Stimulated activated naive CD8-positive, alpha-beta T cell treated with anti-CD3 and anti-CD28 coated beads, Interleukin-15, Interleukin-2, amounts not matched to agents 100 ng/mL and 50 ng/mL, for 24 hours (primary cell): ENCODE data around the gene NCKAP5.

ENCODE experiments used
- H3K27ac Mint-ChIP-seq: one replicate; pipeline ENCODE4 v1.8.0; 2021; ENCODE audit warnings: mild to moderate bottlenecking, mixed read lengths
- H3K27me3 Mint-ChIP-seq: one replicate; pipeline ENCODE4 v1.8.0; 2021; ENCODE audit warnings: mixed read lengths
- H3K36me3 Mint-ChIP-seq: one replicate; pipeline ENCODE4 v1.8.0; 2021; ENCODE audit warnings: low read depth, mixed read lengths
- H3K4me1 Mint-ChIP-seq: one replicate; pipeline ENCODE4 v1.8.0; 2021; ENCODE audit warnings: low read depth, mixed read lengths
- H3K4me3 Mint-ChIP-seq: one replicate; pipeline ENCODE4 v1.8.0; 2021; ENCODE audit warnings: mild to moderate bottlenecking, mixed read lengths
- H3K9me3 Mint-ChIP-seq: one replicate; pipeline ENCODE4 v1.8.0; 2021; ENCODE audit warnings: mixed read lengths

NCKAP5 gene

DNA sequence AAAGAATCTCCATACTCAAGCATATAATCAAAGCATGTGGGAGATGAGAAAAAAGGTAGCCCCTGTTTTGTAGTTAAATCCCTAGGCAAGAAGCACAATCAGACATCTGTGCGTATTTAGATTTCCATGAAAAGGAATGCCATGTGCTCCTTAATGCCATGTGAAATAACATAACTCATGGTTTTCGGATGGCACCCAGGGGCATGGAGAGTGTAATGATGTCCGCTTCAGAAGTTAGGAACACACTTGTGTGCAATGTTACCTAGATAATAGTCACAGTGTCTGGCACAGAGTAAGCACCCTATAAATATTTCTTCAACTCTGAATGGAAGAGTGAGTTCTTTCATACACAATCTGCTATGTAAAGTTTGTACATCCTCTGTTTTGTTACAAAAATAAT, 197.0 kb downstream of the NCKAP5 start:
- Mint-ChIP-seq H3K27ac (no peak overlapping the region), H3K4me1 (no peaks in the 10 kb centered on the region), H3K4me3 (no peak overlapping the region), H3K27me3 (no peaks in the 10 kb centered on the region), H3K9me3 (peaks cover 2% of the 10 kb centered on the region), H3K36me3 (no peaks in the 10 kb centered on the region)

DNA sequence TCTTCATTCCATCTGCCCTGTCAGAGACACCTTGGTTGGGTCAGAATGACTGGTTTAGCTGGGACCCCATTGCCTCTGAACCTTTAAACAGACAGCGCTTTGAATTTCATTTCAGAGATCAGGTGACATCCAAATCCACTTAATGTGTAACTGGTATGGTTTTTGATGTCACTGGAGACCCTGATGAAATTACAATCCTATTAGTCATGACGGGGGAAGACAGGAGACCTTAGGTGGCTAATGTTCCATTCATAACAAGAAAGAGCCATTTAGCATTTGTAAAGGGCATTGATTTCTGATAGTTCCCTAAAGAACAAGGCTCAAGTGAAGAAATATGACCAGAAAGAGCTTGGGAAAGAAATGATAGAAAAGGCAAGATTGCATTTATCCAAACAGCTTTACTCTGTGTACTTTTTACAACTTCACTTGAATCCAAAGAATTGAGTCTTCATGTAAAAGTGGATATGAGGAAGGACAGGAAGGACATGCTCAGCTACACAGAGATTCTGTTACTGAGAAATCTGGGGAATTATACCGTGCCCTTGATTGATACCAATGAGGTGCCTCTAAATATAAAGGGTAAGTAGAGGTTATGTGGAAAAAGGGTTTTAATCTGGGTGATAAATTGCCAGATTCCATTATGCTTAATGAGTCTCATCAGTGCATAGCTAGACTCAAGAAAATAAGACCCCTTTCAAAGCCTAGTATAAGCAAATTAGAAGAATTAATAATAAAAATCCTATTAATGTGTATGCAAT, 198.2 kb downstream of the NCKAP5 start:
- Mint-ChIP-seq H3K4me1 (no peaks in the 10 kb centered on the region), H3K4me3 (no peak overlapping the region), H3K36me3 (no peaks in the 10 kb centered on the region), H3K9me3 (no peaks in the 10 kb centered on the region), H3K27me3 (no peaks in the 10 kb centered on the region), H3K27ac (no peak overlapping the region)

DNA sequence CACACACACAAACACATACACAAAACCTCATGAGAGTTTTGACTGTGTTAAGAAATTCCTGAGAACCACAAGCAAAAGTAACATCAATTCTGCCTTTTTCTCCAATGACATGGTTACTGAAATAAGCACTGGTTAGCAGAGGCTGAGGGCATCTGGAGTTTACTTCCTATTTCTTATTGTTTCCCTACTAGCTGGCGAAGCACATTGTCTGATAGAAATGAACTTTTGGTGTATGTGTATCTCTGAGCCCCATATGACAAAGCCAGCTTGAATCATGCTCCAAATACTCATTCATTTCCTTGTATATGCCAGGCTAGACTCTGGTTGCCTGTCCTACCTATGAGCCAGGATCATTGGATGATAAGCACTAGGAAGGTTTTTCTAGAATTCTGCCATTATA, 203.1 kb downstream of the NCKAP5 start:
- Mint-ChIP-seq H3K4me1 (no peaks in the 10 kb centered on the region), H3K9me3 (no peaks in the 10 kb centered on the region), H3K36me3 (no peaks in the 10 kb centered on the region), H3K27me3 (no peaks in the 10 kb centered on the region), H3K4me3 (no peak overlapping the region), H3K27ac (no peak overlapping the region)

DNA sequence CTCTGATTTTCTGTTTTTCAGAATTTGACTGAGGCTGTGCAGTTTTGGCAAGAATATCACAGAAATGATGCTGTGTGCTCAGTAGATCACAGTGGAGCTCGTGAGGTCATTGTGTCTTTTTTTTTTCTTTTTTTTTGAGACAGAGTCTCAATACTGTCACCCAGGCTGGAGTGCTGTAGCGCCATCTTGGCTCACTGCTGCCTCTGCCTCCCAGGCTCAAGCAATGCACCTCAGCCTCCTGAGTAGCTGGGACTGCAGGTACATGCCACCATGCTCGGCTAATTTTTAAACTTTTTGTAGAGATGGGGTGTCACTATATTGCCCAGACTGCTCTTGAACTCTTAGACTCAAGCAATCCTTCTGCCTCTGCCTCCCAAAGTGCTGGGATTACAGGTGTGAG, 203.6 kb downstream of the NCKAP5 start:
- Mint-ChIP-seq H3K9me3 (no peaks in the 10 kb centered on the region), H3K27ac (no peak overlapping the region), H3K27me3 (no peaks in the 10 kb centered on the region), H3K4me3 (no peak overlapping the region), H3K4me1 (no peaks in the 10 kb centered on the region), H3K36me3 (no peaks in the 10 kb centered on the region)

DNA sequence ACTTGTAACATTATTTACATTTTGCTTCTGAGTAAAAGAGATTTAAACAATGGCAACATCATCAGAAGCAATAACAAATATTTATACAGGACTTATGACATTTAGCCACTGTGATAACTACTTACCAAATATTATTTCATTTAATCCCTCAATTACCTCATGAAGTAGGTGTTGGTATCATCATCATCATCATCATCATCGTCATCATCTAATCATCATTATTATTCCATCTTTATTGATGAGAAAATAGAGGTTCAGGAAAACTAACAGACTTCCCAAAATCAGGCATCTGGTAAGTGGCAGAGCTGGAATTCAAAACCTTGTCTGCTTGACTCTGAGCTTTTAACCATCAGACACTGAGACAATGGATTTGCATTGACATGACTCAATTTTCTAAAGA, 204.4 kb downstream of the NCKAP5 start:
- H3K27me3 Mint-ChIP-seq = peaks cover 3% of the 10 kb centered on the region
- H3K4me3 Mint-ChIP-seq = no peak overlapping the region
- no peak overlapping the region for H3K27ac Mint-ChIP-seq
- H3K36me3 Mint-ChIP-seq = no peaks in the 10 kb centered on the region
- no peaks in the 10 kb centered on the region for H3K4me1 Mint-ChIP-seq
- no peaks in the 10 kb centered on the region for H3K9me3 Mint-ChIP-seq

DNA sequence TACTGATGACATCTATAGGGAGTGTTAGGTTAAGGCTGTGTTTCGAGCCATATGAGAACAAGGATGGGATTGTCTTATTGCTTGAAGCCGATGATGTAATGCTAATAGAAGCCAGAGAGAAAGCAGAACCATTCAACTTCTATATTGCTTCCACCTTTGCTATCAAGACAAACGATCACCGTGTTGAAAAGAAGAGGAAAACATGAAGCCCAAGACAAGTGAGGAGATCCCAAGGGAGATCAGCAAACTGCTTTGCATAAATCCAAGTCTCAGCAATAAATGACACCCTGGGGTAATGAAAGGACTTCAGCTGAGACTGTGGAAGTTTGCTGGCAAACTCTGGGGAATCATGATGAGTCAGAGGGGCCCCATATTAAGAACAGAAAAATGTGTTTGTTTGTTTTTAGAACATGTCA, 206.2 kb downstream of the NCKAP5 start:
- H3K9me3 Mint-ChIP-seq = no peaks in the 10 kb centered on the region
- no peaks in the 10 kb centered on the region for H3K4me1 Mint-ChIP-seq
- no peak overlapping the region for H3K27ac Mint-ChIP-seq
- no peaks in the 10 kb centered on the region for H3K36me3 Mint-ChIP-seq
- H3K27me3 Mint-ChIP-seq = peaks cover 3% of the 10 kb centered on the region
- H3K4me3 Mint-ChIP-seq = no peak overlapping the region

DNA sequence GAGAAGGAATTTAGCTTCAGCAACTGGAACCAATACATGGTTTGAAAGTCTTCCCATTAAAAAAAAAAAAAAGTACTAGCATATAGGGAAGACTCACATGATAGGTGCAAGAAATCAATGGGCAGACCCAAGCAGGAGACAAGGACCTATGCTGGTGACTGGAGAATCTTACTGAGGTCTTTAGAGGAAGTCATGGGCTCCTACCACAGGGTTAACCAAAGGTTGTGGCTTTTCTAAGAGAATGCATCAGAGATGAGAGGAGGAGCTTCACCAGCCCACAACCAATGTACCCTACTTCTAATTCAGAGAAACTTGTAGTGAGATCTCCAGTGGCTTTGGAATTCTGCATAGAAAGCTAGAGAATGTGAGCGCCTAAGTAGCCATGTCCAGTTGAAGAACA, 207.4 kb downstream of the NCKAP5 start:
- peaks cover 3% of the 10 kb centered on the region for H3K27me3 Mint-ChIP-seq
- no peak overlapping the region for H3K27ac Mint-ChIP-seq
- H3K9me3 Mint-ChIP-seq = no peaks in the 10 kb centered on the region
- H3K4me1 Mint-ChIP-seq = no peaks in the 10 kb centered on the region
- no peaks in the 10 kb centered on the region for H3K36me3 Mint-ChIP-seq
- no peak overlapping the region for H3K4me3 Mint-ChIP-seq

DNA sequence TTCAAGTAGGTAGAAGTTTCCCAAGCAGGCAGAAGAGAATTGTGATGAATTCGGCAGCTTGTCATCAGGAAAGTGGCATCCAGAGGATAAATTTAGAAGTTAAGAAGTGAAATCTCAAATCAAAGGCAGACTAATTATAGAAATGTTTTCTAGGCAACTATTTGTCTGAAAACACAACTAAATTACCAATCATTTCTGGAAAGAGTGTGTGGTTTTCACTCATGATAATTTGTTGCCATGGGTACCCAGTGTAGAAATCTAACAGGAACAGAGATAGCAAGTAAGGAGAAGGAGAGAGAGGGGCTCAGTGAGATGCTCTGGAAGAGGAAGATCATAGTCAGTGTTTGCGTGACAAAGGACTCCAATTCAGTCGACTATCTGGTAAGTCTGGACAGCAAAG, 208.1 kb downstream of the NCKAP5 start:
- peaks cover 3% of the 10 kb centered on the region for H3K27me3 Mint-ChIP-seq
- no peaks in the 10 kb centered on the region for H3K4me1 Mint-ChIP-seq
- no peaks in the 10 kb centered on the region for H3K9me3 Mint-ChIP-seq
- no peak overlapping the region for H3K4me3 Mint-ChIP-seq
- H3K36me3 Mint-ChIP-seq = no peaks in the 10 kb centered on the region
- H3K27ac Mint-ChIP-seq = no peak overlapping the region

DNA sequence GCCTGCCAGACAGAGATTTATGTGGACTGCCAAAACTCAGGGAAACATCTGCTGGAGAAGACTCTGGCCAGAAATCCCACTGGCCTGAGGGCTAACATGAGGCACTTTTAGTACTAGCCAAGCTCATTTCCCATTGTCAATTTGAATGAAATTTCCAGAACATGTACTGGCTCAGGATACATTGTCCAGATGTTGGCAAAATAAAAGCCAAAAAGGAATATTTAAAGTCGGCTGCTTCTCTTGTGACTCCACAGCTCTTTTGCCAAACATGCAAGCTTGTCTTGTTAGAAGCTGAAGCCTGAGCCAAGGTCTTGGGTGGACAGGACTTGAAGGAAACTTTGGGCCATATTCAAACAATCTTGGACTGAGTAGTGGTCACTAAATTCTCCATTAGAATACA, 215.5 kb downstream of the NCKAP5 start:
- no peak overlapping the region for H3K4me3 Mint-ChIP-seq
- peaks cover 4% of the 10 kb centered on the region for H3K9me3 Mint-ChIP-seq
- no peaks in the 10 kb centered on the region for H3K4me1 Mint-ChIP-seq
- no peaks in the 10 kb centered on the region for H3K27me3 Mint-ChIP-seq
- H3K27ac Mint-ChIP-seq = no peak overlapping the region
- no peaks in the 10 kb centered on the region for H3K36me3 Mint-ChIP-seq

DNA sequence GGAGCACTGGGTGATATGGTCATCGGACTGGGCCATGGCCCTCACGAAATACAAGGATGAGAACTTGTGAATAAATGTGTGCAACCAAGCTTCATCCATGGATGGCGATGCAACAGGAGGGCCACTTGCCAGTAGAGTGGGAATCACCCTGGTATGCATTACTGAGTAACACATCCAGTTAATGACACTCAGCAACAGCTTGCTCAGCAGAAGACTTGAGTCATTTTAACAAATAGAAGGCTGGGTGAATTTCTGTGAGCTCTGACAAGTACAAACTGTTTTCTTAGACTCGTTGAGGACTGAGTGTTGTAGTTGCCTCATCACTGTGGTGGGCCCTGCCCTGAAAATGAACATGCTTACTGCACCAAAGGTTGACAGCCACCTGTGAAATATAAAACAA, 221.6 kb downstream of the NCKAP5 start:
- H3K4me3 Mint-ChIP-seq = no peak overlapping the region
- peaks cover 4% of the 10 kb centered on the region for H3K9me3 Mint-ChIP-seq
- H3K36me3 Mint-ChIP-seq = no peaks in the 10 kb centered on the region
- H3K27me3 Mint-ChIP-seq = no peaks in the 10 kb centered on the region
- H3K4me1 Mint-ChIP-seq = no peaks in the 10 kb centered on the region
- H3K27ac Mint-ChIP-seq = no peak overlapping the region

DNA sequence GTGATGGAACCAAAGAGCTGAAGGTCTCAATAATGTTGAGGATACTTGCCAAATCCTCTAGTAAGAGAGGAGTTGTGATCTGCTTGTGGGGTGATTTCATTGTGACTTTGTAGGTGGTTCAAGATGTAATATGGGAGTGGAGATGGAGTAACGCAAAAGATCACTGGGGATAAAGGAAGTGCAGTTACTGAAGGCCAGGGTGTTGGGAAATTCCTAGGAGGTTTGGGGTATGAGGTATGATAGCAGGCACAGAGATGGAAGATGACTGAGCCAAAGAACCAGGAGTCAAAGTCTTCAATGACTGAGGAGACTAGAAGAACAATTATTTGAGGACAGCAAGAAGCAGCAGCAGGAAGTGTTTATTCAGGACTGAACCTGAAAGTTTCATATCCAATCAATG, 222.6 kb downstream of the NCKAP5 start:
- no peak overlapping the region for H3K27ac Mint-ChIP-seq
- H3K4me3 Mint-ChIP-seq = no peak overlapping the region
- no peaks in the 10 kb centered on the region for H3K4me1 Mint-ChIP-seq
- peaks cover 4% of the 10 kb centered on the region for H3K9me3 Mint-ChIP-seq
- no peaks in the 10 kb centered on the region for H3K36me3 Mint-ChIP-seq
- H3K27me3 Mint-ChIP-seq = no peaks in the 10 kb centered on the region

DNA sequence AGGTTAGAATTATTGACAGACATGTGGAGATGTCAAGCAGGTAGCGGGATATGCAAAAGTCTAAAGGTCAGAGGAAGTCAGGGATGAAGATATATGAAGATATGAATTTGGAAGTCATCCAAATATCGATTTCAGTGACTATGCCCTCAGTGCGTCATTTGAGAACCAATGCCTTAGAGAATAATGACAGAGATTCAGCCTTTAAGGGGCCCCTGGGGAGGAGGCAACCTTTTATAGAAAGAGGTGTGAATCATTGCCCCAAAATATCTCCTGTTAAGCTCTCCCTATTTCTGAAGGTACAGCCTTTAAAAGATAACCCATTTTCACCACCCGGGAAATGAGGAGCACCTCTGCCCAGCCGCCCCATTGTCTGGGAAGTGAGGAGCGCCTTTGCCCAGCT, 223.4 kb downstream of the NCKAP5 start:
- no peak overlapping the region for H3K27ac Mint-ChIP-seq
- H3K36me3 Mint-ChIP-seq = no peaks in the 10 kb centered on the region
- H3K4me1 Mint-ChIP-seq = no peaks in the 10 kb centered on the region
- no peaks in the 10 kb centered on the region for H3K27me3 Mint-ChIP-seq
- no peak overlapping the region for H3K4me3 Mint-ChIP-seq
- peaks cover 4% of the 10 kb centered on the region for H3K9me3 Mint-ChIP-seq

DNA sequence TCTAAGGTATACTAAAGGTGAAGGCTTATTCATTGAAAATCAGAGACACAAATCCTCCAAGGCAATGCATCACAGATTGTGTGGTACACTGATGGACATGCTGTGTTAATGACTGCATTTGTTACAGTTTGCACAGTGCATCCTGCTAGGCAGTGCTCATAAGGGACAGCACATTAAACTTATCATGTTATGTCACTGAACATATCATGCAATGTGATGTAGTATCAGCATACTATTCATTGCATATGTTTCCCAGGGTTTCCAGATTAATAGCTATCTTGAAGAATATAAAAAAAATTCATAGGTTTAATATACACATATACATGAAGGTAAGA, 225.3 kb downstream of the NCKAP5 start:
- H3K4me1 Mint-ChIP-seq = no peaks in the 10 kb centered on the region
- no peaks in the 10 kb centered on the region for H3K9me3 Mint-ChIP-seq
- H3K36me3 Mint-ChIP-seq = no peaks in the 10 kb centered on the region
- no peak overlapping the region for H3K4me3 Mint-ChIP-seq
- no peak overlapping the region for H3K27ac Mint-ChIP-seq
- H3K27me3 Mint-ChIP-seq = no peaks in the 10 kb centered on the region

DNA sequence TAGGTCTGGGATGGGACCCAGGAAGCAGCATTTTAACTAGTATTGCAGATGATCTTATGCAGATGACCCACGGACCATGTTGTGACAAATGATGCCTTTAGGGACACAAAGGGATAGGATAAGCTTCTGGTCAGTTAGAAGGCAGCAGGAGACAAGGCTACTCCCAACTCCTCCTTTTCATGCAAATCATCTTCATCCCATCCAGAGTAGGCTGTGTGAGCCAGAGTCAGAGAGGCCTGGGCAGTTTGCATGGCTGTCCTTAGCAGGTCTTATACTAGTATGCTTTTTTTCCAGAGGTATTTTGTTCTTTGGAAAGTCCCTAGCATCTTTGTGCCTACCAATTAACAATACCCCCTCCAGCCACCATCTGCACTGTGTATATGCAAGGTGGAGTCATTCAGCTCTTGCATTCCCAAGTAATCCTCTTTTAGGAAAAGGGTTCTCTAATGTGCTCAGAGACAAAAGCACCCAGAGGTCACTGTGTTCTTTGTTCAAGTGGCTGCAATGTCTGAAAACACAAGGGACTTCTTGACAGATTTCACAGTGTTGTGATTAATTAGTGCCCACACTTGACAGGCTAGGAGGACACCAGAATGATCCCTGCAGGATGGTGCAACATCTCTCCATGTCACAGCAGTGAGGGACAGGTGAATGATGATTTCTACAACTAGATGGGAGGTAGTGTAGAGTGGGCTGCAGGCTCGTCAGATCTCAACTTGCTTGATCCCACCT, 225.8 kb downstream of the NCKAP5 start:
- no peaks in the 10 kb centered on the region for H3K4me1 Mint-ChIP-seq
- no peak overlapping the region for H3K4me3 Mint-ChIP-seq
- H3K27me3 Mint-ChIP-seq = no peaks in the 10 kb centered on the region
- no peaks in the 10 kb centered on the region for H3K36me3 Mint-ChIP-seq
- H3K27ac Mint-ChIP-seq = no peak overlapping the region
- no peaks in the 10 kb centered on the region for H3K9me3 Mint-ChIP-seq

DNA sequence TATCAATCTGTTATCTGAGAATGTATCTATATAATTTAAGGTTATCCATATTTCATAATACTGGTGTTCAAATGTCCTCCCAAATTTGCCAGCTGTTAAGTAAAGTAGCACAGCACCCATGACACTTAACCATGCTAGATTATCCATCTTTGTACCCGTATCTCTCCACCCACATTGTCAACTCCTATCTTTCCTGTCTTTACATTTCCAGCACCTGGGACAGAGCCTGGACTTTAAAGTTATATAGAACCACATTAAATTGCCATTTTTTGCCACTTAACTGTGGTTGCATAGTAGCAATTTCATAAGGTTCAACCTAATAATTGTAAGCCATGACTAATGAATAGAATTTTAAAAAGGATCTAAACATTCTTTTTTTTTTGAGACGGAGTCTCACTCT, 226.7 kb downstream of the NCKAP5 start:
- Mint-ChIP-seq H3K27me3 (no peaks in the 10 kb centered on the region), H3K36me3 (no peaks in the 10 kb centered on the region), H3K27ac (no peak overlapping the region), H3K9me3 (no peaks in the 10 kb centered on the region), H3K4me3 (no peak overlapping the region), H3K4me1 (no peaks in the 10 kb centered on the region)

DNA sequence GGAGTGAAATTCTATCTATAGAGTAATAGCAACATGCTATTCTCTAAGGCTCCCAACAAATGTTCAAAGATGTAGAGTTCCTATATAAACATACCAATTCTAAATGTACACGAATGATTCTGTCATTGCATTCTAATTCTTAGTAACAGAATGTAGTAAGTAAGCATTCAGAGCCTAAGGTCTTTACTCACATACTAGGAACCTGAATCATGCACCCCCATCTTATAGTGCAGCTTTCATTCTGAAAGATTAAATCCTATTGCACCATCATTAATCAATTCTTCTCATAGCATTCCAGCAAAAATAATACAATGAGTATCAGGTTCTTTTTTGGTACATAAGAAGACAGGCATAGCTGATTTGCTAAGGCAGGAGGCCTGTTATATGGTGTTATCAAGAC, 230.0 kb downstream of the NCKAP5 start:
- no peaks in the 10 kb centered on the region for H3K9me3 Mint-ChIP-seq
- H3K4me1 Mint-ChIP-seq = no peaks in the 10 kb centered on the region
- H3K27me3 Mint-ChIP-seq = no peaks in the 10 kb centered on the region
- no peak overlapping the region for H3K4me3 Mint-ChIP-seq
- no peak overlapping the region for H3K27ac Mint-ChIP-seq
- no peaks in the 10 kb centered on the region for H3K36me3 Mint-ChIP-seq
